Cardiac muscle cell (in vitro differentiated cells and primary cell): ENCODE results near the gene PCYT1B. TPM values are rescaled to one million over a fixed set of nuclear protein-coding genes. Genes with fewer than 3 reads are reported as not detected.
"Not testable (repeated sequence)": the region's sequence is repeated elsewhere in the genome, so short reads cannot be mapped to it uniquely, and the experiment has no call there.

ENCODE experiments used
- DNase-seq, 2 donors: peaks; one replicate each; pipeline versions ENCODE4 v3.0.0 to v3.0.0-alpha.2; 2010 to 2017; ENCODE audit warnings: low read depth in 1 of 2, low spot score in 1 of 2
- H3K27ac ChIP-seq: fragments of 200-600 bp; sonication (generic); 2 replicates; pipeline ENCODE4 v1.5.1; 2016
- H3K27me3 ChIP-seq: fragments of 200-600 bp; sonication (generic); 2 replicates; pipeline ENCODE4 v1.6.0; 2016; ENCODE audit warnings: control low read depth
- H3K36me3 ChIP-seq: fragments of 200-600 bp; sonication (generic); 2 replicates; pipeline ENCODE4 v1.5.1; 2016; ENCODE audit warnings: control low read depth
- H3K4me1 ChIP-seq: fragments of 200-600 bp; sonication (generic); 2 replicates; pipeline ENCODE4 v1.8.1; 2017; ENCODE audit warnings: low read depth, mild to moderate bottlenecking, mixed run types
- H3K4me3 ChIP-seq: fragments of 200-600 bp; sonication (generic); 2 replicates; pipeline ENCODE4 v1.5.1; 2016; ENCODE audit warnings: mild to moderate bottlenecking
- H3K9me3 ChIP-seq: fragments of 200-600 bp; sonication (generic); 2 replicates; pipeline ENCODE4 v1.5.1; 2017; ENCODE audit warnings: low read depth, mild to moderate bottlenecking, control low read depth
- CTCF ChIP-seq: IDR thresholded peaks from 2 replicates; pipeline ENCODE4 v1.5.1; 2012; ENCODE audit warnings: low read depth, mild to moderate bottlenecking, low read length
- polyA plus RNA-seq: library from polyadenylated mRNA; unstranded; fragments of >200 nt; fragmentation: Nextera tagmentation; extraction: Ambion mirVana; gene quantifications from 2 replicates; pipeline ENCODE4 v1.2.1, GENCODE V29; 2016
- total RNA-seq: library from RNA; depleted of rRNA; stranded (reverse); fragments of >200 nt; gene quantifications from 2 replicates; pipeline ENCODE4 v1.2.3, GENCODE V29; 2016

Gene PCYT1B
- total and polyA plus RNA-seq, 2 experiments from 2014 or later, result 25.5 to 37.4 TPM

DNA sequence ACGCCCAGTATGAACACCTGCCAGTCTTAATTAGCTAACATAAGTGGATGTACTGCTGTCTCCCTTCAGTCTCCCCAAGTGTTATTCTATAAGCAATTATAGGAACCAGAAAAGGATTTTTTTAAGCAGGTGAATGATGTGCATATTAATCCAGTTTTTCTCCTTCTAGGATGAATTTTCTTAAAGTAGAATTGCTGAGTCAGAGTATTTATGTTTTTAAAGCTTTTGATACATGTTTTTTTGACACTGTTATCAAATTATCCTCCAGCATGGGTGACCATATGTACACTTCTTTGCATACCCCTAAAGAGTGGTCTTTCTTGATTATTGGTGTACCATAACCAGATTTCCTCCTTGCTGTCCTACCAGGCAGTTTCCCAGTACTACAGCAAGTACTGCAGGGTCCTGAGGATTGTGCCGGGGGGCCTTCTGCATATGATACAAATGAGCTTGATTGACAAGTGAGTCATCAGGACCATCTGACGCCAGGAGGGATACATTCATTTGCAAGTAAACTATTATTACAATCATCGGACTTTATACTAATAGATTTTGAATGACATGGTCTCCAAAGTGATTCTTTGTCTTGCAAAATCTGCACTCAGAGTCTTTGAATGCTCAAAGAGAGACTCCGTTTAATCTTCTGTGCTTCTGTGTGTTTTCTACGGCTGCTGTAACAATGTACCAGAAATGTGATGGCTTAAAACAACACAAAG is 10.7 kb upstream of the PCYT1B start:
- no peak overlapping the region for H3K27ac ChIP-seq
- DNase-seq, result no peak

GRCh38 chrX:24655679-24656078 is 8.5 kb upstream of the PCYT1B start:
- not testable (repeated sequence) for H3K36me3 ChIP-seq, H3K27me3 ChIP-seq, H3K4me1 ChIP-seq, H3K27ac ChIP-seq, H3K9me3 ChIP-seq, H3K4me3 ChIP-seq, DNase-seq

More for the DNA sequence above, 10.7 kb upstream of the PCYT1B start:
- no peak overlapping the region for H3K4me3 ChIP-seq
- no peaks in the 10 kb centered on the region for H3K36me3 ChIP-seq
- no peaks in the 10 kb centered on the region for H3K27me3 ChIP-seq
- no peaks in the 10 kb centered on the region for H3K9me3 ChIP-seq
- no peaks in the 10 kb centered on the region for H3K4me1 ChIP-seq
- no peak for TF ChIP-seq CTCF

GRCh38 chrX:24651783-24652182 is 4.6 kb upstream of the PCYT1B start:
- H3K27me3 ChIP-seq, result no peaks in the 10 kb centered on the region
- no peak overlapping the region for H3K4me3 ChIP-seq
- H3K27ac ChIP-seq, result no peak overlapping the region
- H3K9me3 ChIP-seq, result no peaks in the 10 kb centered on the region
- no peaks in the 10 kb centered on the region for H3K36me3 ChIP-seq
- DNase-seq, result no peak
- H3K4me1 ChIP-seq, result peaks cover 9% of the 10 kb centered on the region
- TF ChIP-seq CTCF, result no peak

GRCh38 chrX:24648495-24648894 is 1.3 kb upstream of the PCYT1B start:
- H3K4me3 ChIP-seq, result no peak overlapping the region
- no peak overlapping the region for H3K27ac ChIP-seq
- H3K9me3 ChIP-seq, result no peaks in the 10 kb centered on the region

GRCh38 chrX:24646745-24647182 is 383 bp downstream of the PCYT1B start:
- TF ChIP-seq CTCF, result no peak
- DNase-seq, result peak; percentile 30 to 66
- Histone ChIP-seq H3K27ac (peak overlapping the region; percentile 68), H3K9me3 (no peaks in the 10 kb centered on the region), H3K4me1 (peaks cover 9% of the 10 kb centered on the region), H3K27me3 (no peaks in the 10 kb centered on the region), H3K36me3 (peaks cover 5% of the 10 kb centered on the region), H3K4me3 (peak overlapping the region; percentile 43)

More at GRCh38 chrX:24648495-24648894, 1.3 kb upstream of the PCYT1B start:
- DNase-seq, result no peak
- Histone ChIP-seq H3K27me3 (no peaks in the 10 kb centered on the region), H3K36me3 (no peaks in the 10 kb centered on the region), H3K4me1 (peaks cover 9% of the 10 kb centered on the region)
- TF ChIP-seq CTCF, result no peak

DNA sequence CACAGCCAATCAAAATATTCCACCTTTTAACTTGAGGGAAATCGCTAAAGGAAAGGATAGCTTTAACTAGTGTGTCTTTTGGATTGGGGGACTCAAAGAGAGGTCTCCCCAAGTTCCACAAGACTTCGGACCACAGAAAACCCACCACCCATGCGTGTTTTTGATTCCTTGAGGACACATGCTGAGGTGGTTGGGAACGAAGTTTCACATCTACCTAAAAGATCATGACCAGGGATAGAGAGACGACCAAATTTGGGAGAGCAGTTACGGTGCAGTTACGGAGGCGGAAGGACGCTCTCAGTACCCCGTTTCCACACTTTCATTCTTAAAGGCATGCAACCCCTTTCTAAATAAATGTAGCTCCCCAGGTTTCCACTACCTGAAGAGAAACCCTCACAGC is 1.1 kb downstream of the PCYT1B start:
- Histone ChIP-seq H3K27ac (peak overlapping the region; percentile 68), H3K4me3 (peak overlapping the region; percentile 43)
- no peak for TF ChIP-seq CTCF

More for the DNA sequence above, 1.1 kb downstream of the PCYT1B start:
- DNase-seq, result peak in 1 of 2 donors; percentile 8
- Histone ChIP-seq H3K9me3 (no peaks in the 10 kb centered on the region), H3K4me1 (peaks cover 9% of the 10 kb centered on the region), H3K36me3 (peaks cover 5% of the 10 kb centered on the region), H3K27me3 (no peaks in the 10 kb centered on the region)
